HEK293T (cell line): ENCODE data around the gene SEPTIN12.

Experiments used
- ARNT ChIP-seq: fragments of 450-650 bp; IDR thresholded peaks from 2 replicates; pipeline ENCODE4 v1.6.1; 2017; ENCODE audit warnings: mild to moderate bottlenecking
- ELF4 ChIP-seq: fragments of 450-650 bp; IDR thresholded peaks from 2 replicates; pipeline ENCODE4 v1.6.1; 2017; ENCODE audit warnings: antibody characterized with exemption
- FOXM1 ChIP-seq: fragments of 450-650 bp; IDR thresholded peaks from 2 replicates; pipeline ENCODE4 v1.6.1; 2017; ENCODE audit warnings: mild to moderate bottlenecking, borderline replicate concordance
- HDGF ChIP-seq: fragments of 450-650 bp; IDR thresholded peaks from 2 replicates; pipeline ENCODE4 v1.6.1; 2017; ENCODE audit warnings: antibody characterized with exemption, borderline replicate concordance
- LEF1 ChIP-seq: fragments of 450-650 bp; IDR thresholded peaks from 2 replicates; pipeline ENCODE4 v1.6.1; 2017; ENCODE audit warnings: mild to moderate bottlenecking, borderline replicate concordance
- NFRKB ChIP-seq: fragments of 450-650 bp; IDR thresholded peaks from 2 replicates; pipeline ENCODE4 v1.6.1; 2016; ENCODE audit warnings: mild to moderate bottlenecking, moderate library complexity

DNA sequence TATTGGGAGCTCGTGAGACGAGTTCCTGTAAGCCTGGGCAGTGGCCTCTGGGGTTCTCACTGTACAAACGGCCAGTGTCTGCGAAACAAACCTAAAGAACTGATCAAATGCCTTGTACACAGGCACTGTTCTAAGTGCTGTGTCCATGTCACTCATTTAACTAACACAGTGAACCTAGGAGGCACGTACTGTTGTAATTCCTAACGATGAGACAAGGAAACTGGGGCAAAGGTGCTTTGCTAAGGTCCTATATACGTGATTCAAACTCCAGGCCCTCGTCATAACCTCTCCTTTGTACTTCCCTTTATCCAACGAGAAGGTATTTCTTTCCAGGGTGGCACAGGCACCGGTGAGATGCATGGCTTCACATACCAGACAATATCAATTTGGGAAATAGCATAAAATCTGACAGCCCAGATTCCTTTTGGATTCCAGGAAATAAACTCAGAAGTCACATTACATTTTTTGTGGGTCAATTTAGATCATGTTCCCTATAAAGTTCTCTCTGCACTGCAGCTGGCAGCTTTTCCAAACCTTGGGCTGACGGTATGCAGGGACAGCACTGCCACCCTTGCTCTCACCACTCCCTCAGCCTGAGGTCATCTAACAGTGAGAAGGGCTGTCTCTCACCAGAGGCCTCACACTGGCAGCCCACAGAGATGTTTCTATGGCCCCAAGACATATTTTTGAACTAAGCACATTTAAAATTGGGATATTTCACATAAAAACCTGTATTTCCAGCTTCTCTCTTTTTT lies 40.6 kb upstream of the SEPTIN12 start:
- TF ChIP-seq LEF1 (no peak), HDGF (no peak), ARNT (no peak), NFRKB (no peak), ELF4 (no peak), FOXM1 (no peak)
